Measurements from ENCODE around the gene CDHR4. TPM values are rescaled to one million over a fixed set of nuclear protein-coding genes. Genes with fewer than 3 reads are reported as not detected.

CDHR4 gene
- total and polyA plus RNA-seq, 2 donors (not counting 1 experiment from before 2014, with no cell fraction given), result 0.18 to 0.32 TPM

- H3K4me2 ChIP-seq (replicated peaks; ENCODE audit: low read depth, low read length, poor library complexity, severe bottlenecking), result peak overlapping the region; percentile 99
- peak; percentile 63 for DNase-seq
Measured at GRCh38 chr3:49804141-49805041, 4.7 kb upstream of the CDHR4 start.

More at GRCh38 chr3:49804141-49805041, 4.7 kb upstream of the CDHR4 start:
- Mint-ChIP-seq H3K27ac (peak overlapping the region; percentile 98), H3K27me3 (peaks cover 5% of the 10 kb centered on the region), H3K9me3 (ENCODE audit: insufficient read depth) (no peaks in the 10 kb centered on the region), H3K4me1 (peaks cover 64% of the 10 kb centered on the region), H3K4me3 (peak overlapping the region; percentile 86)
- H3K9me3 ChIP-seq (ENCODE audit: control extremely low read depth in 1 of 3, control insufficient read depth in 2 of 3, insufficient read depth in 1 of 3, low read length in 2 of 3), result no peaks in the 10 kb centered on the region
- peaks cover 51 to 62% of the 10 kb centered on the region in 2 donors for H3K4me1 ChIP-seq (ENCODE audit: control insufficient read depth in 2 of 2, insufficient read depth in 2 of 2, low read length in 2 of 2)
- TF ChIP-seq EZH2 (IDR thresholded peaks at IDR 0.05; ENCODE audit: borderline replicate concordance, insufficient read depth, low read depth, low read length, poor library complexity, severe bottlenecking), result no peak
- TF ChIP-seq, protein P1, sequence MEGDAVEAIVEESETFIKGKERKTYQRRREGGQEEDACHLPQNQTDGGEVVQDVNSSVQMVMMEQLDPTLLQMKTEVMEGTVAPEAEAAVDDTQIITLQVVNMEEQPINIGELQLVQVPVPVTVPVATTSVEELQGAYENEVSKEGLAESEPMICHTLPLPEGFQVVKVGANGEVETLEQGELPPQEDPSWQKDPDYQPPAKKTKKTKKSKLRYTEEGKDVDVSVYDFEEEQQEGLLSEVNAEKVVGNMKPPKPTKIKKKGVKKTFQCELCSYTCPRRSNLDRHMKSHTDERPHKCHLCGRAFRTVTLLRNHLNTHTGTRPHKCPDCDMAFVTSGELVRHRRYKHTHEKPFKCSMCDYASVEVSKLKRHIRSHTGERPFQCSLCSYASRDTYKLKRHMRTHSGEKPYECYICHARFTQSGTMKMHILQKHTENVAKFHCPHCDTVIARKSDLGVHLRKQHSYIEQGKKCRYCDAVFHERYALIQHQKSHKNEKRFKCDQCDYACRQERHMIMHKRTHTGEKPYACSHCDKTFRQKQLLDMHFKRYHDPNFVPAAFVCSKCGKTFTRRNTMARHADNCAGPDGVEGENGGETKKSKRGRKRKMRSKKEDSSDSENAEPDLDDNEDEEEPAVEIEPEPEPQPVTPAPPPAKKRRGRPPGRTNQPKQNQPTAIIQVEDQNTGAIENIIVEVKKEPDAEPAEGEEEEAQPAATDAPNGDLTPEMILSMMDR (IDR thresholded peaks at IDR 0.05), result no peak
- CTCF ChIA-PET, result interaction anchor here (0.6 to 15.1 kb wide), 9 partner anchors 11 to 286 kb away, joined by 3 to 547 read pairs (median 3); partner anchors contain the start of gene UBA7
- WGBS (ENCODE audit: insufficient coverage), result 17% methylated on average over 24 of the region's 26 CpGs
- no peaks in the 10 kb centered on the region for H3K27me3 ChIP-seq (replicated peaks in 1 of 4; ENCODE audit: control extremely low read depth in 1 of 4, control insufficient read depth in 3 of 4, insufficient read depth in 4 of 4, low read length in 3 of 4)
- no peak for ATAC-seq (ENCODE audit: low read depth)
- H4K20me1 ChIP-seq (ENCODE audit: control insufficient read depth, insufficient read depth, low read length, poor library complexity, severe bottlenecking), result no peaks in the 10 kb centered on the region
- POLR2A ChIA-PET, result interaction anchor here (0.6 to 5.0 kb wide), 14 partner anchors 9 to 758 kb away, joined by 3 to 99 read pairs (median 6); partner anchors contain the start of genes AMIGO3, GMPPB, IP6K1 and MON1A
- H2AFZ ChIP-seq (ENCODE audit: insufficient read depth, low read depth, low read length, poor library complexity, severe bottlenecking), result peak overlapping the region; percentile 90
- peaks cover 0 to 20% of the 10 kb centered on the region in 2 experiments for H3K36me3 ChIP-seq (replicated peaks in 1 of 2; ENCODE audit: control extremely low read depth in 1 of 2, control insufficient read depth in 1 of 2, extremely low read depth in 1 of 2, insufficient read depth in 2 of 2, low read length in 1 of 2)
- H3K9ac ChIP-seq (ENCODE audit: low read length), result peak overlapping the region; percentile 98
- intact Hi-C loops (cut with micrococcal nuclease), result loop anchor here (1.0 to 5.0 kb wide), 2 partner anchors 9 to 423 kb away; partner anchors contain the start of gene UBA7
- H3K27ac ChIP-seq (ENCODE audit: low read length in 2 of 2), result peak overlapping the region; percentile 91 to 97
- H3K79me2 ChIP-seq (ENCODE audit: control insufficient read depth, insufficient read depth, low read length), result peaks cover 10% of the 10 kb centered on the region
- peak overlapping the region; percentile 8 to 99 (median 95) for H3K4me3 ChIP-seq (ENCODE audit: control extremely low read depth in 1 of 5, extremely low read depth in 1 of 5, insufficient read depth in 1 of 5, low read depth in 2 of 5, low read length in 4 of 5)

All from B cell (primary cell).